SK-N-DZ (cell line): ENCODE data around the gene THOC6.
"Not testable (repeated sequence)": the region's sequence is repeated elsewhere in the genome, so short reads cannot be mapped to it uniquely, and the experiment has no call there.

Experiments used
- DNase-seq: peaks from one replicate; pipeline ENCODE4 v3.0.0-alpha.2; 2015; ENCODE audit warnings: low spot score
- small RNA-seq, 2 experiments: library from RNA; depleted of rRNA; stranded (forward); fragments of <200 nt; gene quantifications; one replicate each; pipeline ENCODE3, GENCODE V24; 2014

Gene THOC6

DNA sequence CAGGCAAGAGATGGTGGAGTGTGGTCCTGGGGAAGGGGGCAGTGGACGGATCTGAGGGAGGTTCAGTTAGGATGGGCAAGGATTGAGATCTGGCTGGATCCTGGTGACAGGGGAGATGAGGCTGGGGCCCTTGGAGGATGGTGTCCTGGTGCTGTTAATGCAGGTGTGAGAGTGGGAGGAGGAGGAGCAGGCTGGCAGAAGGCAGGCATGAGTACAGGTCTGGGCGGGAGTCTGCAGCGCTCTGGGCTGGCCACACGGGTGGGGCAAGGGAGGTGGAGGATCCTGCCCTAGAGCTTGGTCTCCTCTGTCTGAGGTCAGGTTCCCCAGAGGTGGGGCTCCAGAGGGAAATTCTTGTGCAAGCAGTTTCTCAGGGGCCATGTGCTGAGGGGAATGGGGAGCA lies 48.3 kb downstream of the THOC6 start:
- not testable (repeated sequence) for DNase-seq

DNA sequence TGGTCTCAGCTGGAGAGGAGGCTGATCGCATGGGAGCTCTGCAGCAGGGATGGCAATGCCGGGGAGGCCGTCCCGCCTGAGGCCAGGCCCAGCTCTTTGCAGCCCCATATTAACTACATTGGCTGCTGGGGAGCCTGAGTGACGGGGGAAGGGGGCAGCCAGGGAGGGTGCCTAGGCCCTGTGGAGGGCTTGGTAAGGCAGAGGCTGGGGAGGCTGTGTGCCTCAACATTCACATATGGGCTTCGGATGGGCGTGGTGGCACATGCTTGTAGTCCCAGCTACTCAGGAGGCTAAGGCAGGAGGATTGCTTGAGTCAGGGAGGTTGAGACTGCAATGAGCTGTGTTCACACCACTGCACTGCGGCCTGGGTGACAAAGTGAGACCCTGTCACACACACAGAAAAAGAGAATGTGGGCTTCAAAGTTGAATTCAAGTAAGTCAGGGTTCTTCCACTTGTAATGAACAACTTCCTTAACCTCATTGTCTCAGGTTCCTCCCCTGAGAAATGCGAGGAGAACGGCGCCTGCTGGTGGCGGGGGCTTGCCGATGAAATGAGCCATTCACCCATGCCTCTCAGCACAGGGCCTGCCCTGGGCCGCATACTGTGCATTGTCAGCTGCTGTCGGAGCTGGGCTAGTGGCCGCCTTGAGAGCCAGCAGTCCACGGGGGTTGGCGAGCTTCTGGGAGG lies 48.9 kb downstream of the THOC6 start:
- not testable (repeated sequence) for DNase-seq

DNA sequence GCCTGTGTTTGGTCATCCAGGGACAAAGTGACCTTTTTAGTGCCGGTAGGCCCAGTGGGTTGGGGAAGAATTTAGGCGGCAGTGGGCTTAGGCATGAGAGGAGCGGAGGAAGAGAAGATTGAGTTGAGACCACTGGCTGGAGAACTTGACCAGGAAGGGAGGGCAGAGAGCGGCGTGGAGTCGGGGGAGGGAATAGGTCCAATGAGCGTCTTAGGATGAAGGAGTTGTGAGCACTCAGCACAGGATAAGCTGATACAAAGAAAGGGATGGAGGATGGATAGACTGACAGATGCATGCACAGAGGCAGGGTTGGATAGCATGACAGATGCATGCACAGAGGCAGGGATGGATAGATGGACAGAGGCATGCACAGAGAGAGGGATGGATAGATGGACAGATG lies 49.6 kb downstream of the THOC6 start:
- DNase-seq, result no peak

DNA sequence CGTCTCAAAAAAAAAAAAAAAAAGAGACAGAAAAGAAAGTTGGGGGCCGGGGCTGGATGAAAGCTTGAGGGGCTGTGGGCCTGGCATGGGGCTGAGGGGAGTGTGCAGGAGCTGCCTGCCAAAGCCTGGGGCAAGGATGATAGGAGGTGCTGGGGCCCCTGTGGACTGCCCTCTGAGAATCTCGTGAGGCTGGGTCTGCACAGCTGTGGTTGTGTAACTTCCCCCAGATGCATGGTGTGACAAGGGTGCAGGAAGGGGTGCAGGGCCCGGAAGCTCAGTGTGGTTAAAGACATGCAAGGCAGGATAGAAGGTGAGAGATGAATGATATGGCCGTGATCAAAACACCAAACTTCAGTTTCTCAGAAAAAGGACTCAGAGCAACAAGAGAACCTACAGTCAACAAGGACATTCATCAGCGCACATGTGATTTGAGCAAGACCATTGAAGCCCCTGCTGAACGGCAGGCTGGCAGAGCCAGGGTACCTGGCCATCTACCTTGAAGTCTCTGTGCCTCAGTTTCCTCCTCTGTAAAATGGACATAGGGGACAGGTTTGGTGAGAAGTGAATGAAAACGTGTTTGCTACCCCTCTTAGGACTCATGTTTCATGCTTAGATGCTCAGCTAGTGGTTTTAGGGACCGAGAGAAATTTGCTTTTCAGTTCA lies 51.2 kb downstream of the THOC6 start:
- DNase-seq, result no peak

DNA sequence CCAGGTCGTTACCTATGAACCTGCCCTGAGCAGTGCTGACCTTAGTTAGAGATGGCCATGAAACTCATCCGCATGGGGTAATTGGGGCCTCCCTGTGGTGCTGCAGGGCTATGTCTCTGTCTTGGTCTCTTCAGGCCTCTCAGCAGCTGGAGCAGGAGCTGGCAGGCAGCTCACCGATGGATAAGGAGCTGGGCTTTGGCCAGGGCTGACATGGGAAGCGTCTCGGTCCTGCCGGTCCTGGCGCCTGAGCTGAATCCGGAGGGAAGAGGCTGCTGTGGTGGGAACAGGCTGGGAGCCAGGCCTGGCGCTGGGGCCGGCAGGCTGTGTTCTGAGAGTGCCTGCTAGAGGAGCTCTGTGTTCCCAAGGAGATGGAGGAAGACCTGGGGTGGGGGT lies 51.7 kb downstream of the THOC6 start:
- no peak for DNase-seq

DNA sequence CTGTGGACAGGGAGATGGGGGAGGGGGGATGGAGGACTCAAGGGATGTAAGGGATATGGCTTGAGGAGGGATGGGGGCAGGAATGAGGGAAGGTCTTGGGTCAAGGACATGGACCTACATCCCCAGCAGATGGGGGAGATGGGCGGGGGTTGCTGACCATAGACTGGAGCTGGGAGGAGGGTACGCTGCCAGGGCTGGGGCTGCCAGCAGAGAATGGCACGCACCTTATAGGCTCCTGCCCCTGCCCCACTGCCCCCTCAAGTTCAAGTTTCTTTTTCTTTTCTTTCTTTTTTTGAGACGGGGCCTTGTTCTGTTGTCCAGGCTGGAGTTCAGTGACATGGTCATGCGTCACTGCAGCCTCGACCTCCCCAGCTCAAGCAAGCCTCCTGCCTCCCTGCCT lies 52.1 kb downstream of the THOC6 start:
- DNase-seq, result not testable (repeated sequence)

- no peak for DNase-seq
Observed at GRCh38 chr16:3076577-3076976, 52.7 kb downstream of the THOC6 start.

Small RNA genes lying within 50 kb of the gene (small RNA-seq; reads per million reads assigned to genes)
- gene LINC00514, result 0 reads per million in 2 experiments
